Keratinocyte (primary cell): ENCODE results near the gene VPS13D. TPM values are rescaled to one million over a fixed set of nuclear protein-coding genes. Genes with fewer than 3 reads are reported as not detected.

Experiments used
- DNase-seq: peaks from one replicate; pipeline ENCODE4 v3.0.0-alpha.2; 2011; ENCODE audit warnings: low read depth, missing footprints, low spot score
- FAIRE-seq: peaks from 2 replicates; lab custom pipeline; 2011; peaks lifted over from hg19 to GRCh38; lab: Jason Lieb, UNC
- H2AFZ ChIP-seq: 2 replicates; pipeline ENCODE4 v1.6.0; 2012; ENCODE audit warnings: low read length, control low read depth, inconsistent platforms; ENCODE audit not compliant: control insufficient read depth
- H3K27ac ChIP-seq: 2 replicates; pipeline ENCODE4 v1.5.1; 2011; ENCODE audit warnings: low read length; ENCODE audit not compliant: control insufficient read depth, insufficient read depth
- H3K27me3 ChIP-seq: 3 replicates; pipeline ENCODE4 v1.6.0; 2011; ENCODE audit warnings: low read length; ENCODE audit not compliant: control insufficient read depth, insufficient read depth; ENCODE audit errors: extremely low read depth
- H3K36me3 ChIP-seq, 2 experiments: 2 replicates in 1 of 2; 3 replicates in 1 of 2; pipeline ENCODE4 v1.5.1; 2011; ENCODE audit warnings: low read length in 2 of 2, mild to moderate bottlenecking in 1 of 2; ENCODE audit not compliant: control insufficient read depth in 2 of 2, insufficient read depth in 2 of 2; ENCODE audit errors: extremely low read depth in 1 of 2
- H3K4me1 ChIP-seq: 3 replicates; pipeline ENCODE4 v1.5.1; 2011; ENCODE audit warnings: low read length; ENCODE audit not compliant: control insufficient read depth, insufficient read depth; ENCODE audit errors: extremely low read depth
- H3K4me2 ChIP-seq: 3 replicates; pipeline ENCODE4 v1.6.0; 2011; ENCODE audit warnings: low read depth, low read length; ENCODE audit not compliant: control insufficient read depth, insufficient read depth; ENCODE audit errors: extremely low read depth
- H3K4me3 ChIP-seq, 3 experiments: fragments of 200-600 bp in 1 of 3; sonication (generic) in 1 of 3; 2 replicates in 2 of 3; 3 replicates in 1 of 3; pipeline ENCODE4 v1.5.1; 2011 to 2016; ENCODE audit warnings: low read length in 3 of 3, mild to moderate bottlenecking in 3 of 3, control low read depth in 2 of 3, inconsistent platforms in 1 of 3, low read depth in 1 of 3, mixed read lengths in 1 of 3, mixed run types in 1 of 3, moderate library complexity in 1 of 3; ENCODE audit not compliant: control insufficient read depth in 2 of 3, insufficient read depth in 2 of 3; ENCODE audit errors: extremely low read depth in 1 of 3
- H3K79me2 ChIP-seq: 2 replicates; pipeline ENCODE4 v1.6.0; 2012; ENCODE audit warnings: low read length; ENCODE audit not compliant: control insufficient read depth, insufficient read depth
- H3K9ac ChIP-seq: 3 replicates; pipeline ENCODE4 v1.6.0; 2011; ENCODE audit warnings: low read length; ENCODE audit not compliant: control insufficient read depth, insufficient read depth; ENCODE audit errors: extremely low read depth
- H3K9me1 ChIP-seq: 3 replicates; pipeline ENCODE4 v1.6.0; 2011; ENCODE audit warnings: low read length; ENCODE audit not compliant: control insufficient read depth, insufficient read depth; ENCODE audit errors: extremely low read depth
- H3K9me3 ChIP-seq: 2 replicates; pipeline ENCODE4 v1.5.1; 2012; ENCODE audit warnings: low read depth, low read length; ENCODE audit not compliant: control insufficient read depth
- H4K20me1 ChIP-seq: 3 replicates; pipeline ENCODE4 v1.6.0; 2011; ENCODE audit warnings: low read length; ENCODE audit not compliant: control insufficient read depth, insufficient read depth; ENCODE audit errors: extremely low read depth
- CTCF ChIP-seq, 3 experiments: IDR thresholded peaks in 1 of 3; conservative IDR thresholded peaks in 1 of 3; optimal IDR thresholded peaks in 1 of 3; 2 replicates in 2 of 3; 3 replicates in 1 of 3; pipeline versions ENCODE3 to v1.5.1; 2011; ENCODE audit warnings: low read length in 3 of 3, mild to moderate bottlenecking in 3 of 3, moderate library complexity in 2 of 3, control low read depth in 1 of 3, inconsistent platforms in 1 of 3; ENCODE audit not compliant: insufficient read depth in 2 of 3; ENCODE audit errors: extremely low read depth in 1 of 3
- EZH2 ChIP-seq: IDR thresholded peaks from one replicate; pipeline ENCODE4 v1.6.1; 2012; ENCODE audit warnings: inconsistent platforms, mild to moderate bottlenecking, low read length, moderate library complexity
- dilution Hi-C: fragments of 300-500 bp; cut with MboI; formaldehyde crosslinking; loops from one replicate; pipeline ENCODE4 v1.7.0; 2020; ENCODE audit warnings: low sequenced_read_pairs; ENCODE audit not compliant: extremely low pct_ligation_motif_present
- polyA plus RNA-seq, 5 experiments: library from polyadenylated mRNA; depleted of rRNA in 3 of 5; stranded (reverse) in 3 of 5; stranded (forward) in 1 of 5; unstranded in 1 of 5; fragments of >200 nt; gene quantifications; 1 replicate in 1 of 5; 2 replicates in 3 of 5; 3 replicates in 1 of 5; pipeline versions ENCODE4 v1.2.1 to v1.2.3, GENCODE V29; 2011 to 2012; ENCODE audit warnings: missing spikeins in 2 of 5, low read depth in 1 of 5, low replicate concordance in 1 of 5

Gene VPS13D
- polyA plus RNA-seq, 1 donor (not counting 4 experiments of a cell fraction or from before 2014, with no cell fraction given), result 19.0 TPM

GRCh38 chr1:12228979-12229378 lies 851 bp upstream of the VPS13D start:
- TF ChIP-seq EZH2 (no peak), CTCF (optimal IDR thresholded peaks at IDR 0.05 in 1 of 3, IDR thresholded peaks at IDR 0.05 in 1 of 3, conservative IDR thresholded peaks at IDR 0.05 in 1 of 3; ENCODE audit: extremely low read depth in 1 of 3, insufficient read depth in 2 of 3, low read length in 3 of 3) (no peak)
- no peak overlapping the region for H3K4me3 ChIP-seq
- H3K36me3 ChIP-seq, result no peaks in the 10 kb centered on the region
- H3K27ac ChIP-seq, result no peak overlapping the region
- H3K9me1 ChIP-seq, result no peaks in the 10 kb centered on the region
- no peak for DNase-seq
- H4K20me1 ChIP-seq, result no peaks in the 10 kb centered on the region
- dilution Hi-C loops, result no loop called here
- H3K79me2 ChIP-seq, result peaks cover 27% of the 10 kb centered on the region
- H3K4me2 ChIP-seq, result no peak overlapping the region
- no peak overlapping the region for H3K9ac ChIP-seq
- no peak for FAIRE-seq
- H2AFZ ChIP-seq, result no peak overlapping the region
- H3K27me3 ChIP-seq, result no peaks in the 10 kb centered on the region
- H3K4me1 ChIP-seq, result peaks cover 18% of the 10 kb centered on the region
- no peaks in the 10 kb centered on the region for H3K9me3 ChIP-seq

GRCh38 chr1:12229386-12229834 lies 420 bp upstream of the VPS13D start:
- dilution Hi-C loops, result no loop called here
- no peak overlapping the region for H3K4me3 ChIP-seq
- no peaks in the 10 kb centered on the region for H3K36me3 ChIP-seq
- TF ChIP-seq EZH2 (no peak), CTCF (optimal IDR thresholded peaks at IDR 0.05 in 1 of 3, IDR thresholded peaks at IDR 0.05 in 1 of 3, conservative IDR thresholded peaks at IDR 0.05 in 1 of 3; ENCODE audit: extremely low read depth in 1 of 3, insufficient read depth in 2 of 3, low read length in 3 of 3) (no peak)
- H3K9ac ChIP-seq, result peak overlapping the region; percentile 92
- peaks cover 18% of the 10 kb centered on the region for H3K4me1 ChIP-seq
- no peak for DNase-seq
- H4K20me1 ChIP-seq, result no peaks in the 10 kb centered on the region
- H3K27ac ChIP-seq, result no peak overlapping the region
- H3K27me3 ChIP-seq, result no peaks in the 10 kb centered on the region
- no peaks in the 10 kb centered on the region for H3K9me1 ChIP-seq
- H3K4me2 ChIP-seq, result peak overlapping the region; percentile 32
- H3K79me2 ChIP-seq, result peaks cover 30% of the 10 kb centered on the region
- FAIRE-seq, result no peak
- H2AFZ ChIP-seq, result peak overlapping the region; percentile 91
- H3K9me3 ChIP-seq, result no peaks in the 10 kb centered on the region
